Measurements from ENCODE around the gene NDP.

DNA sequence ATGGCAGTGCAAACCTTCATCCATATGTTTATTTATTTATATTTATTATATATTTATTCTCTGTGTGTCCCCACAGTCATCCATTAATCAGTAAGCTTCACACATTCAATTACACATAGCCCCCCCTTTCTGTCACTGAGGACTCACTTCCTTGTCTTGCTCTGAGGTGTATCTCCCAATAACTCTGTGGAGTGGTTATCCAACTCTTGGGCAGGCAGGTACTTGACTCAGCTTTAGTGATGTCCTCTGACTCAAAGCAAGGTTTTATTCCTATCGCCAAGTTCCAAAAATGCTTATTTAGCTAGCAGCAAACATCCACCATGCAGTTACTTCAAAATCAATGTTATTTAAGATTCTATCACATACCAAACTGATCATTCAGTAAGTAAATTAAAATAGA, 25.2 kb upstream of the NDP start:
- TF ChIP-seq, protein P1, sequence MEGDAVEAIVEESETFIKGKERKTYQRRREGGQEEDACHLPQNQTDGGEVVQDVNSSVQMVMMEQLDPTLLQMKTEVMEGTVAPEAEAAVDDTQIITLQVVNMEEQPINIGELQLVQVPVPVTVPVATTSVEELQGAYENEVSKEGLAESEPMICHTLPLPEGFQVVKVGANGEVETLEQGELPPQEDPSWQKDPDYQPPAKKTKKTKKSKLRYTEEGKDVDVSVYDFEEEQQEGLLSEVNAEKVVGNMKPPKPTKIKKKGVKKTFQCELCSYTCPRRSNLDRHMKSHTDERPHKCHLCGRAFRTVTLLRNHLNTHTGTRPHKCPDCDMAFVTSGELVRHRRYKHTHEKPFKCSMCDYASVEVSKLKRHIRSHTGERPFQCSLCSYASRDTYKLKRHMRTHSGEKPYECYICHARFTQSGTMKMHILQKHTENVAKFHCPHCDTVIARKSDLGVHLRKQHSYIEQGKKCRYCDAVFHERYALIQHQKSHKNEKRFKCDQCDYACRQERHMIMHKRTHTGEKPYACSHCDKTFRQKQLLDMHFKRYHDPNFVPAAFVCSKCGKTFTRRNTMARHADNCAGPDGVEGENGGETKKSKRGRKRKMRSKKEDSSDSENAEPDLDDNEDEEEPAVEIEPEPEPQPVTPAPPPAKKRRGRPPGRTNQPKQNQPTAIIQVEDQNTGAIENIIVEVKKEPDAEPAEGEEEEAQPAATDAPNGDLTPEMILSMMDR (IDR thresholded peaks at IDR 0.05) = no peak
- TF ChIP-seq POLR2AphosphoS5 (IDR thresholded peaks at IDR 0.05) (no peak), EP300 (IDR thresholded peaks at IDR 0.05; ENCODE audit: low read depth) (no peak)
